ENCODE results near the gene TMEFF2. TPM values are rescaled to one million over a fixed set of nuclear protein-coding genes. Genes with fewer than 3 reads are reported as not detected.

Gene TMEFF2
- total RNA-seq, 4 donors from 2014 or later: 0.27 to 0.32 TPM; not detected in 2

DNA sequence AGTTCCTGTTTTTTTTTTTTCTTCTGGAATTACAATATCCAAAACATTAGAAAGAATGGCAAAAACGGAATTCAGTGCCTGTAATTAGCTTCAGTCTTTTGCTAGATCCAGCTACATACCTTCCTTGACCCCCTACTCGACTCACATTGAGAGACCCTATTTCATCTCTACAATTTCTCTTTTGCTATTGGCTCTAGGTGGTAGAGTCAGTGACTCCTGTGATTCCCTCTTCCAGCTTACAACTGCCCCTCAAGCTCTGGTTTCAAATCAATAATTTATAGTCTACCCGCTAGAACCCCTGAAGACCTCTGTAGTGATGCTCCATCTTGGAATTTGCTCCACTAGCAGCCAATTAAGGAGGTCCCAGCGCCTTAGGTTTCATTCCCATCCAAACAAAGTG, 125.8 kb downstream of the TMEFF2 start:
- H3K36me3 ChIP-seq: no peaks in the 10 kb centered on the region
- H3K4me1 ChIP-seq: no peaks in the 10 kb centered on the region
- in situ Hi-C loops (cut with MboI; ENCODE audit: low pct_ligation_motif_present in 1 of 4, low pct_unique_long_range_greater_than_20kb in 1 of 4, low sequenced_read_pairs in 3 of 4) (no loop called here), intact Hi-C loops (cut with DNase I; ENCODE audit: low total_unique reads) (no loop called here)
- H3K27ac ChIP-seq: no peak overlapping the region
- no peaks in the 10 kb centered on the region for H3K9me3 ChIP-seq
- H3K27me3 ChIP-seq: no peaks in the 10 kb centered on the region
- TF ChIP-seq CTCF (IDR thresholded peaks at IDR 0.05) (no peak), EP300 (IDR thresholded peaks at IDR 0.05; ENCODE audit: low read depth) (no peak), POLR2A (IDR thresholded peaks at IDR 0.05) (no peak)
- H3K4me3 ChIP-seq: no peak overlapping the region
- 76 to 88% methylated on average over 2 to 4 of the region's 4 CpGs for WGBS, 2 donors (ENCODE audit: low coverage in 1 of 2)
- no peak for DNase-seq

DNA sequence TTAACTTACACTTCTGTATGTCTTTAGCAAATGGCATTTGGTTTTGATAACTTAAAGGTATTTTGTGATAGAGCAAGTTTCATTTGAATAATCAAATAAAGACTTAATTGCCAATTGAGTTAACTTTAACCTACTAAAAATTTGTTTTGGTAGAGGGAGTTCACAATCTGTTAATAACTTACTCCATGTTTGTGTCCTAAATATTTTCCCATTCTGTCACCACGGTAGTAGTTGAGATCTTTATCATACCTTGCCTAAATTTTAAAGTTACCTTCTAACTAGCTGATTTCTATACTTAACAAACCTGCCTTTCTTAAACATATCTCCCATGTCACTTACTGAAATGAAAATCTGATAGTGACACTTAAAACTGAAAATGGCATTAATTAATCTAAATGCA, 127.1 kb downstream of the TMEFF2 start:
- DNase-seq: no peak
- no peaks in the 10 kb centered on the region for H3K4me1 ChIP-seq
- no peaks in the 10 kb centered on the region for H3K9me3 ChIP-seq
- intact Hi-C loops (cut with DNase I; ENCODE audit: low total_unique reads): no loop called here
- 76 to 83% methylated on average over 1 of the region's 1 CpG for WGBS, 2 donors (ENCODE audit: low coverage in 1 of 2)
- no peak overlapping the region for H3K4me3 ChIP-seq
- no peaks in the 10 kb centered on the region for H3K36me3 ChIP-seq
- H3K27me3 ChIP-seq: no peaks in the 10 kb centered on the region
- TF ChIP-seq EP300 (IDR thresholded peaks at IDR 0.05; ENCODE audit: low read depth) (no peak), POLR2A (IDR thresholded peaks at IDR 0.05) (no peak), POLR2AphosphoS5 (IDR thresholded peaks at IDR 0.05) (no peak), CTCF (IDR thresholded peaks at IDR 0.05) (no peak)
- no peak overlapping the region for H3K27ac ChIP-seq
- in situ Hi-C loops (cut with MboI; ENCODE audit: low pct_ligation_motif_present in 1 of 4, low pct_unique_long_range_greater_than_20kb in 1 of 4, low sequenced_read_pairs in 3 of 4): no loop called here

GRCh38 chr2:192064459-192064858, 130.3 kb downstream of the TMEFF2 start:
- in situ Hi-C loops (cut with MboI; ENCODE audit: low pct_ligation_motif_present in 1 of 4, low pct_unique_long_range_greater_than_20kb in 1 of 4, low sequenced_read_pairs in 3 of 4) (no loop called here), intact Hi-C loops (cut with DNase I; ENCODE audit: low total_unique reads) (no loop called here)
- no peak overlapping the region for H3K4me3 ChIP-seq
- no peaks in the 10 kb centered on the region for H3K9me3 ChIP-seq
- DNase-seq: no peak
- TF ChIP-seq EP300 (IDR thresholded peaks at IDR 0.05; ENCODE audit: low read depth) (no peak), POLR2A (IDR thresholded peaks at IDR 0.05) (no peak), POLR2AphosphoS5 (IDR thresholded peaks at IDR 0.05) (no peak), CTCF (IDR thresholded peaks at IDR 0.05) (no peak)
- H3K4me1 ChIP-seq: no peaks in the 10 kb centered on the region
- H3K27ac ChIP-seq: no peak overlapping the region
- no peaks in the 10 kb centered on the region for H3K27me3 ChIP-seq
- H3K36me3 ChIP-seq: no peaks in the 10 kb centered on the region
- 94 to 100% methylated on average over 2 of the region's 2 CpGs for WGBS, 2 donors (ENCODE audit: low coverage in 1 of 2)

DNA sequence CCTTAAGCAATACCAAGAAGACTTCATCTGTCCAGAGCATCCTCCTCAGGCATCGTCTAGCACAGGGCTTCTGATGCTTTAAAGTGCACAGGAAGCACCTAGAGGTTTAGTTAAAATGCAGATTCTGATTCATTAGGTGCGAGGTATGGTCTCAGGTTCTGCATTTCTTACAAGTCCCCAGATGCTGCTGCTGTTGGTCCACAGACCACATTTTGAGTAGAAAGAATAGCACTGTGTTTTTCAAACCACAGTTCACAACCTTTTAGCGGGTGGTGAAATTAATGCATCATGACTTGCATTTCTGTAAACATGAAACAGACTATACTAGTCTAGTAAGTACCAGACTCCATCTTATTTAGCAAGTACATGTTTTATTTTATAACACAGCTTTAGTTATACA, 134.6 kb downstream of the TMEFF2 start:
- Histone ChIP-seq H3K4me1 (no peaks in the 10 kb centered on the region), H3K4me3 (no peak overlapping the region), H3K27ac (no peak overlapping the region), H3K27me3 (no peaks in the 10 kb centered on the region), H3K36me3 (no peaks in the 10 kb centered on the region), H3K9me3 (no peaks in the 10 kb centered on the region)
- WGBS, 2 donors (ENCODE audit: low coverage in 1 of 2): 63 to 71% methylated on average over 1 to 3 of the region's 3 CpGs
- TF ChIP-seq CTCF (IDR thresholded peaks at IDR 0.05): no peak
- no peak for TF ChIP-seq EP300 (IDR thresholded peaks at IDR 0.05; ENCODE audit: low read depth)
- TF ChIP-seq POLR2A (IDR thresholded peaks at IDR 0.05): no peak
- no peak for TF ChIP-seq POLR2AphosphoS5 (IDR thresholded peaks at IDR 0.05)
- DNase-seq: no peak
- intact Hi-C loops (cut with DNase I; ENCODE audit: low total_unique reads): no loop called here
- in situ Hi-C loops (cut with MboI; ENCODE audit: low pct_ligation_motif_present in 1 of 4, low pct_unique_long_range_greater_than_20kb in 1 of 4, low sequenced_read_pairs in 3 of 4): no loop called here
